Epithelial cell of prostate (primary cell): ENCODE measurements around the gene LGALSL.

Source experiments
- DNase-seq: peaks from one replicate; pipeline ENCODE4 v3.0.0-alpha.2; 2011; ENCODE audit warnings: low read depth, low spot score
- H3K27ac ChIP-seq: fragments of 450-650 bp; 2 replicates; pipeline ENCODE4 v1.5.1; 2017; ENCODE audit warnings: mild to moderate bottlenecking

LGALSL gene

GRCh38 chr2:64469261-64469660 lies 15.3 kb downstream of the LGALSL start:
- H3K27ac ChIP-seq, result no peak overlapping the region
- DNase-seq, result no peak

GRCh38 chr2:64470071-64470470 lies 16.1 kb downstream of the LGALSL start:
- DNase-seq, result no peak
- no peak overlapping the region for H3K27ac ChIP-seq

- H3K27ac ChIP-seq, result no peak overlapping the region
- DNase-seq, result no peak
Measured at GRCh38 chr2:64470766-64471295, 16.9 kb downstream of the LGALSL start.

GRCh38 chr2:64471600-64471999 lies 17.6 kb downstream of the LGALSL start:
- H3K27ac ChIP-seq, result no peak overlapping the region
- DNase-seq, result no peak

DNA sequence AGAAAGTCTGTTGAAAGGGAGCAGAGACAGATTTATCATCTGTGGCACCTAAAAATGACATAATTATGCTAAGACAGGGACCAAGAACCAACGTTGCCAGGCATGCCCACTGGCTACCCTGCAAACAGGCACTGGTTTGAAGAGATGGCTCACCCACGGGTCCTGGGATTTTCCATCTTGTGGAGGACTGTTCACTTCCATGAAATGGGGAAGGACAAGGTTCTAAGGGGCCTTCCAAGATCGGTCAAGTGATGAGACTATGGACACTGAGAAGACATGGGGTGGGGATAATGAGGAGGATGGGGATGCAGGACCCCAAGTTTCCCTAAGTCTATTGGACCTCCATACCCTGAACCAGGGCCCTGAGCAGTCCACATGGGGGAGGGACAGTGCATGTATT lies 18.9 kb downstream of the LGALSL start:
- DNase-seq, result no peak

DNA sequence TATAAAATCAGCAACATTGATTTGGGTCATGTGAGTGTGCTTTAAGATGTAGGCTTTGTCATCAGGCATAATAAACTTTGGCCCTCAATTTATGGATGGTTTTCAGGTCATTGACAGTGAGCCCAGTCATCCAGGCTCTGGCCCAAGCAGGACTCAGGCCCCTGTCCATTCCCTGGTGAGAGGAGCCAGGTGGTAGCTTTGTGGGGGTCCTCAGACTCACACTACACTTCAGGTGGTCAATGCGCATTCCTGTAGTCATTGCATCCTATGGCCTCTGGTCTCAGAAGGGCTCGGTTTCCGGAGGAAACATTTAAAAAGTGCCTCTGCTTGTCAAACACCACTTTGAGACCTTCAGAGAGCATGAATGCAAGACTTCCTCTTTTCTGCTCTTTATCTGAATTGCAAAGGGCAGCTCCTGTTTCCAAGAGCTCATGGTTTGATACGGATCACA lies 20.2 kb downstream of the LGALSL start:
- DNase-seq, result no peak
- no peak overlapping the region for H3K27ac ChIP-seq

More for the DNA sequence above, 18.9 kb downstream of the LGALSL start:
- H3K27ac ChIP-seq, result no peak overlapping the region

GRCh38 chr2:64474636-64475035 lies 20.7 kb downstream of the LGALSL start:
- no peak overlapping the region for H3K27ac ChIP-seq
- no peak for DNase-seq

DNA sequence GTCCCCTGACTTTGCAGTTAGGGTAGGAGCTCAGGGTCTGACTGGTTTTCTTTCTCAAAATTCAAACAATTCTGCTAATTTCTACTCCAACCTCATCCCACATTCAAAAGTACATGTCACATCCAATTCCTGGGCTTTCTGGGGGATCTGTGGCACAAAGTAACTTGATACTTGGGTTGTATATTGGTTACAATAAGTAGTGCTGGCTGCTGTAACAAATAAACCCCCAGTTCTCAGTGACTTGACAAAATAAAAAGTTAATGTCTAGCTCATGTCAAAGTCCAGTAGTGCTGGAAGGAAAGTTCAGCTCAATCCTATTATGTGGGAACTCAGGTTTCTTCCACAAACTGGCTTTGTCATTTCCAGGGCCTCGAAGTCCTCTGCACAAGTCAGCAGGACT lies 23.1 kb downstream of the LGALSL start:
- no peak for DNase-seq
- H3K27ac ChIP-seq, result no peak overlapping the region

GRCh38 chr2:64477979-64478378 lies 24.0 kb downstream of the LGALSL start:
- no peak overlapping the region for H3K27ac ChIP-seq
- no peak for DNase-seq

- no peak overlapping the region for H3K27ac ChIP-seq
- no peak for DNase-seq
Measured at GRCh38 chr2:64478502-64479230, 24.7 kb downstream of the LGALSL start.

DNA sequence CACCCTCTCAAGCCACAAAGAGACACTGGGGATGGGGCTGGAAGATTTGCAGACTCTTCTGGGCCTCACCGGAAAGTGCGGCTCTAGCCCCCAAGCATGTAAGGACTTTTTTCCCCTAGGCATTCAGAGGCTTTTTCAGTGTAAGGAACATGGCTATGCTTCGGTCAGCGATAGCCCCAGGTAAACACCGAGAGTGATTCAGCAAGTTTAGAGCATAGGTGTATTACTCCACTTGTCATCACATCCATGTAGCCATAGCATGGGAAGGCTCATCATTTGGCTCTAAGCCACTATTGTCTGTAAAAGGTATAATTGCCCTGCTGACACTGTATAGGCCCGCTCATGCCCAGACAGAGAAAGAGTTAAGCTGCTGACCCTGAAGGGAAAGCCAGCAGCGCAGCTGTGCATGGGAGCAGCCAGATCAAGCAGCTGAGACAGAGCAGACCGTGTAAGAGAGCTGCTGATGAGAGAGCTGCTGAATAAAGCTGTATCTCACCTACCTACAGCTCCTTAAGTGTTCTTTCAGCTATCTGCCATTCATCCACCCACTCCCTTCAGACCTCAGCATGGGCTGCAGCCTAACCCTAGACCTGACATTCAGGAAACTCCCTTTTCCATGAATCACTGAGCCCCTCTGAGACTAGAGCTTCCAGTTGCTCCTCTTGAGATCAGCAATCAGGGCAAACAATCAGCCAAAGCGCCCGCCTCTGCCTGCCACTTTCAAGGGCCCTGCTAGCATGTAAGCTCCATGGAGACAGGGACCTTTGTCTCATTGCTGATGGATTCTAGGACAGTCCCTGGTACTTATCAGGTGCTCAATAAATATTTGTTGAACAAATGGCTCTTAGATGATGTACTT lies 25.5 kb downstream of the LGALSL start:
- no peak overlapping the region for H3K27ac ChIP-seq
- DNase-seq, result no peak

DNA sequence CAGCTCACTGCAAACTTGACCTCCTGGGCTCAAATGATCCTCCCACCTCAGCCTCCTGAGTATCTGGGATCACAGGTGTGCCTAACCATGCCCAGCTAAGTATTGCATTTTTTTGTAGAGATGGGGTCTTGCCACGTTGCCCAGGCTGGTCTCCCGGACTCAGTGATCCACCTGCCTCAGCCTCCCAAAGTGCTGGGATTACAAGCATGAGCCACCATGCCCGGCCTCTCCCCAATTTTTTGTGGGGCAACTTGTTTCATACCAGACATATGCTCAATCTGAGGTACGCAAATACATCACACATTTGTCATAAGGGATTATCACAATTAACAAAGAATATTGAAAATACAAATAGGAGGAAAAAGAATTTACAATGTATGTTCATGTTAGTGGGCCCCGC lies 27.7 kb downstream of the LGALSL start:
- H3K27ac ChIP-seq, result no peak overlapping the region
- DNase-seq, result no peak

DNA sequence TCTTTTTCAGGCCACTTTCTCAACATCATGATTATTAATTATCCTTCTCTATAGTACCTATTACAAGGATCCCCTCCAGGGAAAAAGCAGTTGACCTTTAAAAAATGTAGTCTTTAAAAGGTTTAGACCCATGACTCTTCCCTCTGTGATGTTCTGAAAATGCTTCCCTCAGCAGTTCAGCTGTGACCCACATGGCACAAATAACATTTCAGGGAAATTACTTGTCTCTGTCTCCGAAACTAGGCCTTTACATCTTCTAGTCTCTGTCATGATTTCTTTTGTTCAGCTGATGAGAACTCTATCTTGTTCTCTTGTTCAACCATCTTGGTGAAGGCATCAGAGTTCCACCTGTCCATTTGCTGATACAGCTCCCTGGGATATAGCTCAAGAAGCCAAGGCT lies 28.3 kb downstream of the LGALSL start:
- H3K27ac ChIP-seq, result peak overlapping the region; percentile 39
- no peak for DNase-seq

DNA sequence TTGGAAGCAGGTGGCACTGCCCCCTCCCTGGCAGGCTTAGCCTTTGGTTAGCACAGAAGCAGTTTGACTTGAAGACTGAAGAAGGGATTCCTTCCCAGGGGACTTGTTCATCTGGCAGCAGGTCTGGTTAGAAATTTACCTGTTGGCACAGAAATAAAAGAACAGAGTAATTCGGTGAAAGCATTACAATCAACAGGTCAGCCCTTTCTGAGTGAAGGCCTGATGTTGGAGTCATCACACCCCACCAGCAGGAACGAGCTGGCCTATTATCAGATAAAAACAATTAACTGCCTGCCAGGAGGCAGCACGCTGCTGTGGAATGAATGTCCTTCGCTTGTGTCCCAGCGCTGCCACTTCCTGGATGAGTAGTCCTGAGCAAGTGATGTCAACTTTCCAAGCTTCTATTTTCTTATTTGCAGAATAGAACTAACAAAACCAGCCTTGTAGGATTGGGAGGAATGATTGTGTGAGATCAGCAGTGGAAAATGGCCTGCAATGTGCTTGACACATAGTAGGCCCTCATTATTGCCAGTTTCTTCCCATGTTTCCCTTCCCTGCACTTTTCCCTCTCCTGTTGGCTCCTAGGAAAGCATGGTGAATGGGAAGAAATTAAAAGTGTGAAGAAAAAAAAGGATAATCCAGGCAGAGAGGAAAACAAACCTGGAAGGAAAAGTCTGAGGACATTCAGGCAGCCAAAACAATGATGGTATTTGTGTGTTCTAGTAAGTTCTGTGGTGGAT lies 29.0 kb downstream of the LGALSL start:
- H3K27ac ChIP-seq, result peak overlapping the region; percentile 39
- DNase-seq, result peak; percentile 44

DNA sequence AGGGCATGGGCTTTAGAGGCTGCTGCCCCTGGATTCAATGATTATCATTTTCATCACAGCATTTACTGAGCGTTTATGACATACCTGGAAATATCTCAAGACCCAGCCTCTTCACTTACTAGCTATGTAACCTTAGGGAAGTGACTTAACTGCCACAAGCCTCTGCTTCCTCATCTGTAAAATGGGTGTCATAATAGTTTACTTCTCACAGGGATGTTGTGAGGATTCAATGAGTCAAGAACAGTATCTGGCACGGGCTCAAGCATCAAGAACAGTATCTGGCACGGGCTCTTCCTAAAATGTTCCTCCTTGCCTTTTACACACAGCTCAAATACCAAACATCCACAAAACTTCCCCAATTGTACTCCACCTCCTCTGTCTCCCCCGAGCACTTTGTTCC lies 31.4 kb downstream of the LGALSL start:
- peak overlapping the region; percentile 14 for H3K27ac ChIP-seq
- DNase-seq, result no peak

- DNase-seq, result peak; percentile 79
- peak overlapping the region; percentile 14 for H3K27ac ChIP-seq
Measured at GRCh38 chr2:64485961-64486360, 32.0 kb downstream of the LGALSL start.

DNA sequence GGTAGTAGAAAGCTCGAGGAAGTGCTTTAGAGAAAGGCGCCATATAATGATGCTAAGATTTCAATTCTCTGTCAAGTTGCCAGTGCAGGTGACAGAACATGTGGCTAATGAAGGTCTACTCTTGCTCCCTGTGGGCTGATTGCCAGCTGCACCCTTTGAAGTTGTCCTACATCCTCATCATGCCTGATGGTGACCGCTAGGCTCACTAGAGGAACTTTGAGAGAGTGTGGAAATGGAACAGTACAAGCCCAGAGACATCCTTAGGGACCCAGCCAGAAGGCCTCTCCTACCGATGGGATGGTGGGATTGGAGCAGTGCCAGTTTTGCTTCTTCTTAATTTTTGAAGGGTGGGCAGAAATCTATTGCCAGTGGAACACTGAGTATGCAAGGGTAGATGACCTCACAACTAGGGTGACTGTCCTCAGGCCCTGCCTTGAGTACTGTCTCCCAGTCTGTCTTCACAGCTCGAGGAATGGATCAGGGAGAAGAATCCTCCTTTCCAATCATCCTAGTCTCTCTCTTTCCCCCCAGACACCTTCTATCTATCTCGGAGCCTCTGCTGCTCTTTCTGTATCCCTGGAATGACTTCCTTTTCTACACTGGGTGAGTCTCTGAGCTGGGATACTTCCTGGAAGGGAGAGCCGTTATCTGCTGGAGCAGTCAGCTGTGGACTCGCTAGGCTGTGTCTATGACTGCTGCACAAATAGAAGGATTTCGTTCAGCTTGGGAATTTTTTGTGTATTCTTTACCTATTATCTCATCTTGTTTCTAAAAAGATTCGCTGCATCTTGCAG lies 33.5 kb downstream of the LGALSL start:
- H3K27ac ChIP-seq, result no peak overlapping the region
- no peak for DNase-seq

DNA sequence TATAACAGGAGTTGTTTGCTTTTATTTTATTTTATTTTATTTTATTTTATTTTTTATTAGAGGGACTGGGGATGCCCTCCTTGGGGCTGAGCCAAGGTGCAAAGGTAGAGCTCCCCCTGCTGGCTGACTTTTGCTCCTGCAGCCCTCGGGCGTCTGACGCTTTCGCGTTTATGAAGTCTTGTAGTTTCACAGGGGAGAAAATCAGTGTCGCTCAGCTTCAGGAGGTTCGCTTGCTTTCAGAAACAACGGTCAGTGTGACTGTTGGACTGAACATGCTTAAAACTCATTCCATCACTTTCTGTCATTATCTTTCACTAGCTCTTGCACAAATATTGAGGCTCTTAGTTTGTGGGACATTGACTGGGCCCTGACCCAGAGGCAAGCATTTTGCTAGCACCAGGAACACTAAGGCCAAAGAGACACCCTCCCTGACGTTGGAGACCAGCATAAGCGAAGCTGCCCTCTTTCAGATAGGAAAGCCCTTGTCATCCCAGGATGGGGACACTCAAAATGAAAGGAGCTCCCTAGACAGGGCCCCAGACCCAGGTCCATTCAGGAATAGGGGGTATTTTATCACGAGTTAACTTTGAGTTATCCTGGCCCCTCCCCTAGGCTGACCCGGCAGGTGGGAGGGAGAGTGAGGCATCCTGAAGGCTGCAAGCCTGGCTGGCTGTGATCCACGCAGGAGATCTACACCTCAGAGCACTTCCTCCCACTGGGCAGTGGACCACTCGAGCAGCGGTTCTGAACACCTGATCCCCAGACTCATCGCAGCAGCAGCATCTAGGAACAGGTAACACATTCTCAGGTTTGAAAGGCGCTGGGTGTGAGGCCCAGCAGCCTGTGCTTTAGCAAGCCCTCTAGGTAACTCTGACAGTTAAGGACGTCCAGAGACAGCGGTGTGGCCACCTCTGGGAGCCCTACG lies 34.4 kb downstream of the LGALSL start:
- H3K27ac ChIP-seq, result no peak overlapping the region
- no peak for DNase-seq
